ENCODE measurements around the gene STPG4.

STPG4 gene

DNA sequence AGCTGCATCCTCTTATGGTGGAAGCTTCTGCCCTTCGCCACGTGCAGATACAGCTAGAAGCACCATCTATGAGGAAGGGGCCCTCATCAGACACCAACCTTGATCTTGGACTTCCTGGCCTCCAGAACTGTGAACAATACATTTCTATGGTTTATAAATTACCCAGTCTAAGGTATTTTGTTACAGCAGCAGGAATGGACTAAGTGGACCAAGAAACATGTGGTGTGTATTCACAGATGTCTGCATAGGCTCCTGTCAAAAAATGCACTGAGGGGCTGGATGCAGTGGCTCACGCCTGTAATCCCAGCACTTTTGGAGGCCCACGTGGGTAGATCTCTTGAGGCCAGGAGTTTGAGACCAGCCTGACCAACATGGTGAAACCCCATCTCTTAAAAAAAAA, 57.5 kb downstream of the STPG4 start:
- Histone ChIP-seq H3K36me3 (ENCODE audit: insufficient read depth, low read length) (no peaks in the 10 kb centered on the region), H3K4me2 (ENCODE audit: low read length) (no peak overlapping the region), H3K4me3 (ENCODE audit: low read length) (no peak overlapping the region), H3K9ac (ENCODE audit: low read depth, low read length) (no peak overlapping the region), H3K9me3 (replicated peaks; ENCODE audit: low read length) (no peaks in the 10 kb centered on the region), H3K4me1 (ENCODE audit: control insufficient read depth, insufficient read depth, low read length) (peaks cover 6% of the 10 kb centered on the region), H3K27me3 (ENCODE audit: control insufficient read depth, insufficient read depth, low read length) (no peaks in the 10 kb centered on the region)

DNA sequence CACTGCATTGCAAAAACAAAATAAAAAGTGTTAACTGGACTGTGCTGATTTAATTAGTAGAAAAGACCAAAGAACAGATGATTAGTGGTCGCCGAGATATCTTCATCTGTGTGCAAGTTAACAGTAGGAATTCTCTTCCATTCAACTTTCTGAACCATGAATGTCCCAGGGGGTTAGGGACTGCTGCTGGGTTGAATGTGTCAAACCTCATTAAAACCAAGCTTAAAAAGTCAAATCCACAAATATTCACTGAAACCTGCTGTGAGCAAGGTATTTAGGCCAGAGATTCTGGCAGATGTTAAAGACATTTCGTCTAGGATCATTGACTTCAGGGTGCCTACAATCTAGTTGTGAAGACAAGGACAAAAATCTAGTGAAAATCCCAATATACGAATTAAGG, 58.7 kb downstream of the STPG4 start:
- H3K9me3 ChIP-seq (replicated peaks; ENCODE audit: low read length) = no peaks in the 10 kb centered on the region
- no peaks in the 10 kb centered on the region for H3K36me3 ChIP-seq (ENCODE audit: insufficient read depth, low read length)
- H3K4me3 ChIP-seq (ENCODE audit: low read length) = no peak overlapping the region
- no peak overlapping the region for H3K9ac ChIP-seq (ENCODE audit: low read depth, low read length)
- H3K4me1 ChIP-seq (ENCODE audit: control insufficient read depth, insufficient read depth, low read length) = peaks cover 10% of the 10 kb centered on the region
- no peak overlapping the region for H3K4me2 ChIP-seq (ENCODE audit: low read length)
- H3K27me3 ChIP-seq (ENCODE audit: control insufficient read depth, insufficient read depth, low read length) = no peaks in the 10 kb centered on the region

DNA sequence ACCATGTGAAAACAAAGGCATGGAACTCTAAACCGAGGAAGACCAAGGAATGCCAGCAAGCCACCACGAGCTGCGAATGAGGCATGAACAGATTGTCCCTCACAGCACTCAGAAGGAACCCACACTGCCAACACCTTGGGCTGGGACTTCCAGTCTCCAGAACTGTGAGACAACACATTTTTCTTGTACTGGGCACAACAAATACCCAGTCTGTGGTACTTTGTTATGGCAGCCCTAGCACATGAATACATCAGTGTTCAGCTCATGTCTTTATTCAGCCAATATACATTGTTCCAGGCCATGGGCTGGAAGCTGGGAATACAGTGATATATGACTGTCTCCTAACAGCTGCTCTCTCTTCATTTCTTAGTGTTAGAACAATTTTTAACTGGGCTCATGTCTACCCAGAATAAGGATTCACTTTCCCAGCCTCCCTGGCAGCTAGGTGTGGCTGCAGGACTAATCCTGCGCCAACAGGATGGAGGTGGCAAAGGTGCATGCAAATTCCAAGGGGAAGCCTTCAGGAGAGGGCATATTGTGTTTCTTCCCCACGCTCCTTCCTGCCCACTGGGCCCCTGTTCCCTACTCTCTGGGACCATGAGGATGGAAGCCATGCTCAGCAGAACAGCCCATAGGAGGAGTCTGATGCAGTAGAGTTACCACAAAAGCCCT, 59.6 kb downstream of the STPG4 start:
- Histone ChIP-seq H3K9ac (ENCODE audit: low read depth, low read length) (no peak overlapping the region), H3K9me3 (replicated peaks; ENCODE audit: low read length) (no peaks in the 10 kb centered on the region), H3K4me1 (ENCODE audit: control insufficient read depth, insufficient read depth, low read length) (peaks cover 16% of the 10 kb centered on the region), H3K36me3 (ENCODE audit: insufficient read depth, low read length) (no peaks in the 10 kb centered on the region), H3K4me3 (ENCODE audit: low read length) (no peak overlapping the region), H3K27me3 (ENCODE audit: control insufficient read depth, insufficient read depth, low read length) (no peaks in the 10 kb centered on the region), H3K4me2 (ENCODE audit: low read length) (no peak overlapping the region)

GRCh38 chr2:47094511-47095142, 60.5 kb downstream of the STPG4 start:
- Histone ChIP-seq H3K4me3 (ENCODE audit: low read length) (no peak overlapping the region), H3K36me3 (ENCODE audit: insufficient read depth, low read length) (no peaks in the 10 kb centered on the region), H3K9ac (ENCODE audit: low read depth, low read length) (no peak overlapping the region), H3K4me2 (ENCODE audit: low read length) (no peak overlapping the region), H3K4me1 (ENCODE audit: control insufficient read depth, insufficient read depth, low read length) (peaks cover 18% of the 10 kb centered on the region), H3K27me3 (ENCODE audit: control insufficient read depth, insufficient read depth, low read length) (no peaks in the 10 kb centered on the region), H3K9me3 (replicated peaks; ENCODE audit: low read length) (no peaks in the 10 kb centered on the region)

DNA sequence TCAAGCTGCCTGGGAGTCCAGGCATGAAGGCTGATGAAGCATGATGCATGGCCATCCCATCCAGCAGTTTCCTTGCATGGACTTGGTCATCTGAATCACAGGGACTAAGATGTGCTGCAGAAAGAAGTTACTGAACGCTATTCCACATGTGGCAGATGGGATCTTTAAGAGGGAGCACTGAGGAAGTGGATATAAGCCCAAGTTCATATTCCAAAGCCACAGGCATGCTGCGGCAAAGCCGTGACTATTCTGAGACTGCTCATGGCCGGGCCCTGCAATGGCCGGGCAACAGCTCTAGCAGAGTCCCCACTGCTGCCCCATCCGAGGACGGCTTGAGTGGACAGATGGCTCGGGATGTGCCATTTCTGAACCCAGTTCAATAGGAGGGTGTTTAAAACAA, 61.5 kb downstream of the STPG4 start:
- no peak overlapping the region for H3K4me3 ChIP-seq (ENCODE audit: low read length)
- no peak overlapping the region for H3K9ac ChIP-seq (ENCODE audit: low read depth, low read length)
- H3K4me1 ChIP-seq (ENCODE audit: control insufficient read depth, insufficient read depth, low read length) = peaks cover 27% of the 10 kb centered on the region
- no peaks in the 10 kb centered on the region for H3K36me3 ChIP-seq (ENCODE audit: insufficient read depth, low read length)
- H3K4me2 ChIP-seq (ENCODE audit: low read length) = no peak overlapping the region
- no peaks in the 10 kb centered on the region for H3K27me3 ChIP-seq (ENCODE audit: control insufficient read depth, insufficient read depth, low read length)
- H3K9me3 ChIP-seq (replicated peaks; ENCODE audit: low read length) = no peaks in the 10 kb centered on the region

- Histone ChIP-seq H3K36me3 (ENCODE audit: insufficient read depth, low read length) (no peaks in the 10 kb centered on the region), H3K4me2 (ENCODE audit: low read length) (no peak overlapping the region), H3K9me3 (replicated peaks; ENCODE audit: low read length) (no peaks in the 10 kb centered on the region), H3K9ac (ENCODE audit: low read depth, low read length) (no peak overlapping the region), H3K4me3 (ENCODE audit: low read length) (no peak overlapping the region), H3K4me1 (ENCODE audit: control insufficient read depth, insufficient read depth, low read length) (peaks cover 32% of the 10 kb centered on the region), H3K27me3 (ENCODE audit: control insufficient read depth, insufficient read depth, low read length) (no peaks in the 10 kb centered on the region)
Measured at GRCh38 chr2:47092465-47092864, 62.6 kb downstream of the STPG4 start.

DNA sequence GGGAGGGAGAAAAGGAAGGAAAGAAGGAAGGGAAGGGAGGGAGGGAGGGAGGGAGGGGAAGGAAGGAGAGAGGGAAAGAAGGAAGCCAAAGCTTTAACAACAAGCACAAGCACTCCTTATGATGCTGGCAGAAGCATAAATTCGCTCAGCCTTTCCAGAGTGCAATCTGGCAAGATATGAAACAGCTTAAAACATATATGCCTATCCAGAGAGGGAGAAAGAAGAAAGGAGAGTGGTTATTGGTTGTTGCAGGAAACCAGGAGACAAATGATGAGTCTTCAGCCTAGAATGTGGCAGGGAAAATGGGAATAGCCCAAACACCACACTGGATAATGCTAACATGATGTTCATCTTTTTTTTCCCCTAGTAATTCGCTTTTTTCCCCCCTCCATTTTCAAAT, 64.0 kb downstream of the STPG4 start:
- H3K4me2 ChIP-seq (ENCODE audit: low read length) = no peak overlapping the region
- no peak overlapping the region for H3K9ac ChIP-seq (ENCODE audit: low read depth, low read length)
- no peak overlapping the region for H3K4me3 ChIP-seq (ENCODE audit: low read length)

DNA sequence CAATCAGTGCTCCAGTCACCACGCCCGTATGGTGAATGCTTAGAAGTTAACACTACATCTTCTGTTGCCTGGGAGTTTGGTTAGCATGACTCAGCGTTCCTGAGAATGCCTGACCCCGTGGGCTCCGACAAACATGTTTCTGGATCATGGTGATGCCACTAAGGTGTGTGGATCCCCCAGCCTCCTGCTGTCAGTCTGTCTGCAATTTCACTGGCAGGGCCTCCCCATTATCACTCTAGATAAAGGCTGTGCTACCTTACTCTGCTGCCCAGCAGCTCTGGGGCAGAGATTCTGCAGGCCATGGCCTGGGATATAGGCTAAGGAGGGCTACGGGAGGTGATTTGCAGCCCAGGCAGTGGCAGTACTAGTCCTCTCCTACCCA, 66.0 kb downstream of the STPG4 start:
- no peaks in the 10 kb centered on the region for H3K27me3 ChIP-seq (ENCODE audit: control insufficient read depth, insufficient read depth, low read length)
- H3K36me3 ChIP-seq (ENCODE audit: insufficient read depth, low read length) = no peaks in the 10 kb centered on the region
- H3K4me2 ChIP-seq (ENCODE audit: low read length) = no peak overlapping the region
- no peak overlapping the region for H3K4me3 ChIP-seq (ENCODE audit: low read length)
- H3K9me3 ChIP-seq (replicated peaks; ENCODE audit: low read length) = no peaks in the 10 kb centered on the region
- no peak overlapping the region for H3K9ac ChIP-seq (ENCODE audit: low read depth, low read length)
- H3K4me1 ChIP-seq (ENCODE audit: control insufficient read depth, insufficient read depth, low read length) = peaks cover 38% of the 10 kb centered on the region

More for the DNA sequence above, 64.0 kb downstream of the STPG4 start:
- no peaks in the 10 kb centered on the region for H3K27me3 ChIP-seq (ENCODE audit: control insufficient read depth, insufficient read depth, low read length)
- no peaks in the 10 kb centered on the region for H3K36me3 ChIP-seq (ENCODE audit: insufficient read depth, low read length)
- peaks cover 41% of the 10 kb centered on the region for H3K4me1 ChIP-seq (ENCODE audit: control insufficient read depth, insufficient read depth, low read length)
- no peaks in the 10 kb centered on the region for H3K9me3 ChIP-seq (replicated peaks; ENCODE audit: low read length)

- no peaks in the 10 kb centered on the region for H3K27me3 ChIP-seq (ENCODE audit: control insufficient read depth, insufficient read depth, low read length)
- no peak overlapping the region for H3K4me2 ChIP-seq (ENCODE audit: low read length)
- H3K4me3 ChIP-seq (ENCODE audit: low read length) = no peak overlapping the region
- H3K4me1 ChIP-seq (ENCODE audit: control insufficient read depth, insufficient read depth, low read length) = peaks cover 43% of the 10 kb centered on the region
- no peaks in the 10 kb centered on the region for H3K9me3 ChIP-seq (replicated peaks; ENCODE audit: low read length)
- H3K9ac ChIP-seq (ENCODE audit: low read depth, low read length) = no peak overlapping the region
- H3K36me3 ChIP-seq (ENCODE audit: insufficient read depth, low read length) = no peaks in the 10 kb centered on the region
Measured at GRCh38 chr2:47088371-47089082, 66.6 kb downstream of the STPG4 start.

DNA sequence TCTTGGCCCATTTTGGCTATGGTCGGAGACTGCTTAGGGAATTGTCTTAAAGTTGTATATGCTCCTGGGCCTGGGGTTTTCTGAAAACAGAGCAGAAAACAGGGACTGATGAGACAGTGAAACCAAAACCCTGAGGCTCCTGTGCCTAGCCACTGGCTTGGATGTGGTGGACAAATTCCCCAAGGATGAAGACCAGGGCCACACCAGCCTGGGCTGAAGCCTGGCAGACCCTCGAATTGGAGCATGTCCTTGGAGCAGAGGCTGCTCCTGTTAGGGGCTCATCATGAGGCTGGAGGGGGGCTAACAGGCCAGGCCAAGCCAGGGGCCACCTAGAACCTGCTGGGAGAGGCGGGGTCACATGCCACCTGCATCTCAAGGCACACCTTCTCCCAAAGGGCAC, 68.1 kb downstream of the STPG4 start:
- no peak overlapping the region for H3K4me2 ChIP-seq (ENCODE audit: low read length)
- H3K9ac ChIP-seq (ENCODE audit: low read depth, low read length) = no peak overlapping the region
- H3K27me3 ChIP-seq (ENCODE audit: control insufficient read depth, insufficient read depth, low read length) = no peaks in the 10 kb centered on the region
- no peaks in the 10 kb centered on the region for H3K36me3 ChIP-seq (ENCODE audit: insufficient read depth, low read length)
- no peaks in the 10 kb centered on the region for H3K9me3 ChIP-seq (replicated peaks; ENCODE audit: low read length)
- H3K4me3 ChIP-seq (ENCODE audit: low read length) = no peak overlapping the region
- H3K4me1 ChIP-seq (ENCODE audit: control insufficient read depth, insufficient read depth, low read length) = peaks cover 44% of the 10 kb centered on the region

DNA sequence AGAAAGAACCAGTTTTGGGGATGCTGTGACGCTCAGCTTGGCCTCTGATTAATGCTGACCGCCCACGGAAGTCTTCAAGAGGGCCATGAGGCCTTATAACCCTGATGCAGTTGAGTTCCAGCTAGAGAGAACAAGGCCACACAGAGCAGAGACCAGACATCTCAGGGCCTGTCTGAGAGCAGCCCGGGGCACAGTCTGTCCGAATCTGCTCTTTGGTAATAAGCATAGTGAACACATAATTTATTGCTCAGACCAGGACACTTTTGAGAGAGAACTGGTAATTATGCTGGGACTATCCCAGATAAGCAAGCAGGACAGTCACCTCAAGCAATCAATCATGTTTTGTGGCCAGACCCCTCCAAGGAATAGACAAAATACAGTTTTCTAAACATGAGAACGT, 68.5 kb downstream of the STPG4 start:
- Histone ChIP-seq H3K9ac (ENCODE audit: low read depth, low read length) (no peak overlapping the region), H3K36me3 (ENCODE audit: insufficient read depth, low read length) (no peaks in the 10 kb centered on the region), H3K4me3 (ENCODE audit: low read length) (no peak overlapping the region), H3K9me3 (replicated peaks; ENCODE audit: low read length) (no peaks in the 10 kb centered on the region), H3K4me1 (ENCODE audit: control insufficient read depth, insufficient read depth, low read length) (peaks cover 41% of the 10 kb centered on the region), H3K4me2 (ENCODE audit: low read length) (no peak overlapping the region), H3K27me3 (ENCODE audit: control insufficient read depth, insufficient read depth, low read length) (no peaks in the 10 kb centered on the region)
